GM18526 (cell line): ENCODE results near the gene PTPRD.

Experiments used
- POLR2A ChIP-seq: IDR thresholded peaks from 3 replicates; pipeline ENCODE4 v1.6.1; 2011; ENCODE audit not compliant: insufficient read length; ENCODE audit errors: extremely low read depth

Gene PTPRD

GRCh38 chr9:10612641-10613398 is at the start of gene PTPRD:
Gene PTPRD, minus strand, starts transcription at chr9:10613002.
- no peak for TF ChIP-seq POLR2A

- no peak for TF ChIP-seq POLR2A
These were observed 49.2 kb upstream of the PTPRD start for GRCh38 chr9:10661994-10662393.

DNA sequence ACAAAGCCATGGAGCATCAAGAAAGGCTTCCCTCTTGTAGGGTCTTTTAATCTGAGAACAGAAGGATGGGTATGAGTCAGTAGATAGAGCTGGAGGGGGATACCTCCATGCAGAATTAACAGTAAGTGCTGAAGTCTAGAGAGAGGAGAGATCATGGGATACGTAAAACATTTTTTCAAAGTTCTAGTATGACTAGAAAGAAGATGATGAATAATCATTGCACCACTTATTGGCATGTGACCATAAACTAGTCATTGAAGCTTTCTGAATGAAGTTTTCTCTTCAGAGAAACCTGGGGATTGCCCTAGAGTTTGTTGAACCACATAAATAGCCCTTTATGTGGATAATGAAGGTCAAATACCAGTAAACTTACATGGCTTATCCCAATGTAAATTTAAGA is 48.6 kb upstream of the PTPRD start:
- TF ChIP-seq POLR2A: no peak

- no peak for TF ChIP-seq POLR2A
These were observed 38.2 kb upstream of the PTPRD start for GRCh38 chr9:10651012-10651411.

DNA sequence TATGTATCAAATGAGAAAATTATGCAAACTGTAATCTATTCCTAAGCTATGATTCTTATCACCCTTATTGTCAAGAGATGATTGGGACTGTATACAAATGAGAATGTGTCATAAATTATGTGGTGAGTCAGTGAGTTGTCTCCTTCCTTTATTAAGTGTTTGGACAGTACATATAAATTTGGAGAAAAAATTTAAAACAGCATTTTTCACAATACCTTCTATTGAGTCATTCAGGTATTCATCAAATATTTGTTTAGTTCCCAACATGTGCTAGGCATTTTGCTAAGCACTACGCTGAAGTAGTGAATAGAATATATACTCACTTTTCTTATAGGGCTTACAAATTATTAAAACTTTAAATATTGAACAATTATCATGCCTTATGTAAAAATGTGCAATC is 36.3 kb upstream of the PTPRD start:
- TF ChIP-seq POLR2A: no peak

- TF ChIP-seq POLR2A: no peak
These were observed 21.0 kb upstream of the PTPRD start for GRCh38 chr9:10633785-10634184.

DNA sequence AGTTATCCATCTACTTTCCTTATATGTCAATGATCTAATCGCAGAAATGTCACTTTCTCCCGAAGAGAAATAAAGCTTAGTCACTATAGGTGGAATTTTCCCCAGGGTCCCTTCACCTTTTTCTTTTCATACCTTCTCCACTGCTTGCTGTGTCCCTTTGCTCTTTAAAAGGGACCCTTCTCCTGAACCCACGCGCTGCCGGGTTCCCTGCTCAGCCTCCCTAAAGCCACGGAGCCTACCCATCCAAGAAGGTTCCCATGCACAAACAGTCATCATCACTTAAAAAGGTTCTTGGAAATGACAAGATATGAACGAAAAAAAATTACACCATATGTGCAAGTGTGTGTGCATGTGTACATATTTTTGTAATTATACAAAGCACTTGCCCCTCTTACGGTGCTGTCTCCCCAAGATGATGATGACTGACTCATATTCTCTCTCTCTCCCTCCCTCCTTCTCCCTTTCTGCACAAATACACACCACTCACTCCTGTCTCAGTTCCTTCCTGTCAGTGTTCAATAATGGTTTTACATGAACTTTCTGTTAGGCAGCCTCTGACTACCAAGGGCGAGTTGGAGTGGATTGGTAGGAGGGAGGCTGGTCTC is 1.5 kb upstream of the PTPRD start:
- no peak for TF ChIP-seq POLR2A

DNA sequence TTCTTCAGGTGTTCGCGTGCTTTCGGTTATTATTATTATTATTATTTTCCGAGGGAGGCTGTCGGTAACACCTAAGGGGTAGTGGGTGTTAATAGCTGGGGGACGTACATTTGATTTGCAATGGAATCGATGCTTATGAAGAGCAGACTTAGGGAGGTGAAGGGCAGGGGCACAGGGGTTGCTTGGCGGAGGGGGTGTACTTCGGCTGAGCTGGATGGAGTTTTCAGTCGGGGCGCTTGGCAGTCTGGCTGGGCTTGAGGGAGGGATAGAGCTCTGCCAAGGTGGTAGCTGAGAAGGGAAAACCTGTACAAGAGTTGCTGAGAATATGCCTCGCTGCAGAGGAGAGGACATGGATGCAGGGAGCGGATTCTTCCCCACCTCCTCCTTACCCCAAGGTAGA is 617 bp upstream of the PTPRD start:
- no peak for TF ChIP-seq POLR2A

- TF ChIP-seq POLR2A: no peak
These were observed 7.4 kb downstream of the PTPRD start for GRCh38 chr9:10605388-10605787.

- no peak for TF ChIP-seq POLR2A
These were observed 7.9 kb downstream of the PTPRD start for GRCh38 chr9:10604927-10605326.

- TF ChIP-seq POLR2A: no peak
These were observed 15.0 kb downstream of the PTPRD start for GRCh38 chr9:10597801-10598200.

DNA sequence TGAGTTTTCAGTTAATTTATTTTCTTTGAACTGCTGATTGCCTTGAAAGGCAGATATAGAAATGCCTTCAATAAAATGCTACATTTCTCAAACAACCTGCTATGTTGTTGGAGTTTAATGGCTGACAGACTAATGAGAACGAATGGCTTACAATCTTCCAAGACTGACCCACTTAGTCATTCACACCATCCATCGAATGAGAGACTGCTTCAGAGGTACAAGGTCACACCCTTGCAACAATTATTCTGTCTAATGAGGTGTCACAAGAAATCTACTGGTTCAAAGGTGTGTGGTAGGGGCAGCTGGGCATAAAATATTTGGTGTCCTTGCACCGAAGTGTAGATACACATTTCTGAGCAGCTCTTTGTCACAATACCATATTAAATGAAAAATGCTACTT is 18.3 kb downstream of the PTPRD start:
- no peak for TF ChIP-seq POLR2A

GRCh38 chr9:10586407-10586806 is 26.4 kb downstream of the PTPRD start:
- no peak for TF ChIP-seq POLR2A

GRCh38 chr9:10571699-10572098 is 41.1 kb downstream of the PTPRD start:
- no peak for TF ChIP-seq POLR2A

DNA sequence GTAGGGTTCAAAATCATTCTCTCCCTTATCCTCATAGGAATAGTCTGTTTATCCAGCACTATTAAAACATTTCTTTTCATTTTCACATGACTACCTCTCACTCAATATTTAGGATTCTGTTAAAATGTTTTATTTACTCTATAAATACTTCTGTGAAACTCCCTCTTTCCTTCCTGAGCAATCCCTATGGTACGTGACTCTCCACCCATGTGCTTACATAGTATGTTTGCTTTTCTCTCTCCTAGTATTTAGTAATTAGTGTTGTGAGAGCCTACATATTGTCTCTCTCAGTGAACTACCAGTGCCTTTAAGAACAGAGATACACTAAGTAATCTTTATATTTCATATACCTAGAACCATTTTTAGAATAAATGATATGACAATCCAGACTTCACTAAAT is 46.0 kb downstream of the PTPRD start:
- no peak for TF ChIP-seq POLR2A

- TF ChIP-seq POLR2A: no peak
These were observed 50.0 kb downstream of the PTPRD start for GRCh38 chr9:10562581-10563343.
